HG02981 (cell line): ENCODE measurements around the gene ZBTB47.

Source experiments
- ATAC-seq: cut with Tn5 transposase; IDR thresholded peaks from one replicate; pipeline ENCODE4 v1.9.1; 2021; ENCODE audit warnings: mild to moderate bottlenecking, moderate library complexity; ENCODE audit not compliant: unreplicated experiment

The ZBTB47 gene

GRCh38 chr3:42711491-42712343 is 58.2 kb downstream of the ZBTB47 start:
- no peak for ATAC-seq

- no peak for ATAC-seq
These were observed 58.8 kb downstream of the ZBTB47 start for GRCh38 chr3:42712344-42712648.

- ATAC-seq, result no peak
These were observed 59.3 kb downstream of the ZBTB47 start for GRCh38 chr3:42712688-42713372.

- ATAC-seq, result no peak
These were observed 60.2 kb downstream of the ZBTB47 start for GRCh38 chr3:42713747-42714146.

GRCh38 chr3:42714171-42714852 is 60.8 kb downstream of the ZBTB47 start:
- no peak for ATAC-seq
